Hematopoietic multipotent progenitor cell (in vitro differentiated cells): ENCODE measurements around the gene LTBP2. TPM values are rescaled to one million over a fixed set of nuclear protein-coding genes. Genes with fewer than 3 reads are reported as not detected.
A peak's percentile ranks its signal among the peaks of the same experiment; 100 is the strongest.

Source experiments
- DNase-seq, 3 donors: peaks; one replicate each; pipeline ENCODE4 v3.0.0-alpha.2; 2011 to 2015; ENCODE audit warnings: low read depth in 2 of 3, low spot score in 2 of 3
- total RNA-seq: library from RNA; depleted of rRNA; stranded (reverse); fragments of >200 nt; gene quantifications from one replicate; pipeline ENCODE4 v1.2.3, GENCODE V29; 2012

The LTBP2 gene
- total RNA-seq, 1 donor, result 0.27 TPM

DNA sequence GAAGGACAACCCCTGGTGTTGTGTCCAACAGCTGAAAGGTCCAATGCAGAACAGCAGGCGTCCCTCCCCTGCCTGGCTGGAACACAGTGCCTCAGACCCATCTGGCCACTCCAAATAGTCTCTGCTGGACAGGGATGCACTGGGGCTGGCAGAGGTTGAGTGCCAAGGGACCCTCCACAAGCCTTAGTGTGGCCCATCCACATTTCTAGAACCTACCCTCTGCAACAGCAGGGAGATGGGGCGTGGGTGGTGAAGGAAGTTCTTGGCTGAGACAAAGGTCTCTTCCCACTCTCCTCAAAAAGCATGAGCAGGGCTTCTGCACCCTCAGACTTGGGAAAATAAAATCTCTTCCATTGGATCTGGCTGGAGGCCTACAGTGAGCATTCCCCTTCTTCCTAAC is 36.5 kb downstream of the LTBP2 start:
- no peak for DNase-seq

DNA sequence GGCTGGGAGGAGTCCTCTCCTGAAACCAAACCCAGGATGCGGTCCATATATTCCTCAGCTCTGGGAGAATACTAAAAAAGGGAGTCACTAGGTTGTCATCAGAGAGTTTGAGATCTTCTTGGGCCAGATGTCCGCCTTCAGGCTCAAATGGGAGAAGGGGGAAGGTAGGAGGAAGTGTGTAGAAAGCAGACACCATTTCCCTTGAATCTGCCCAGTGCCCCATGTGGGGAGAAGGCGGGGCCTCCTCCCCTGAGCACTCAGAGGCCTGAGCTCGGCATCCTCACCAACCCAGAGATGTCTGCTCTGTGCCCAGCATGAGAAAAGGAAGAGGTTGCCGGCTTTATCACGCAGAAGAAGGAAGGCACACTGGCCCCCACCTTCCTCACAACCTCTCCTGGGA is 37.3 kb downstream of the LTBP2 start:
- no peak for DNase-seq

DNA sequence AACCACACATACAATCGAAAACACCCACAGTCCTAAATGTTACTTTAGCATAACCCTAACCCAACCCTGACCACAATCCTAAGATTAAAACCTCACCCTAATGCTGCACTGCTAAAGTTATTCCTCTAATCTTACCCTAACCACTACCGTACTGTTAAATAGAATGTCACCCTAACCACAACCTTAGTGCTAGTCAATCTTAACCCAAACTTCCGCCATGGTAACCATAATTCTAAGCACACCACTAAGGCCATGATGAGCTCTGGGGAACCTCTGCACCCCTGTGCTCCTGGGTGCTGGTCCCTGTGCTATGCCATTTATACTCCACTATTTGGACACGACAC is 38.0 kb downstream of the LTBP2 start:
- DNase-seq, result no peak

DNA sequence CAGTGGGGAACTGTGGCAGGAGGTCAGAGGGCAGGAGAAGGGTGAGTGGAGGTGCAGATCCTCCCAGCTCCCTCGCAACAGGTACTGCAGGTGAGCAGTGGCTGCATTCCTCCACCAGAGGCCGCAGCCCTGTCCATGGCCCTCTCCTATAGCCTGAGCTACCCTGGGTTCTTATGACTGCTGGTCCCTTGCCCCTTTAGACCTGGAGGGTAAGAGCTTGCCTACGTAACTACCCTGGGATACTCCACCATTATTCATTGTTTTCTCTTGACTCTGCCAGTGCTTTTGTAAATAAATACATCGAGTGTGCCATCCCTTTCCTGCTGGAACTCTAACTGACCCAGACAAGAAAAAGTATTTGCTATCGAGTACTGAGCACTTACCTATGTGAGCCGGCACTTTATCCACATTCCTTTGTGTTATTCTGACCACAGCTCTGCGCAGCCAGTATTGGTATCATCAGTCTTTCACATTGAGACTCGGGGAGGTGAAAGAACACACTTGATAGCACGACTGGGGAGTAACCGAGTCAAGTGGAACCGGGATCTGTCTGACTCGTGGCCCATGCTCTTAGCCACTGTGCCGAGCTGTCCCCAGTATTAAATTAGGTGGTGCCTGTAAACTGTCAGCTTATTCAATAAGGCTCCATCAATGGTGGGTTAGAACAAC is 38.5 kb downstream of the LTBP2 start:
- DNase-seq, result no peak

DNA sequence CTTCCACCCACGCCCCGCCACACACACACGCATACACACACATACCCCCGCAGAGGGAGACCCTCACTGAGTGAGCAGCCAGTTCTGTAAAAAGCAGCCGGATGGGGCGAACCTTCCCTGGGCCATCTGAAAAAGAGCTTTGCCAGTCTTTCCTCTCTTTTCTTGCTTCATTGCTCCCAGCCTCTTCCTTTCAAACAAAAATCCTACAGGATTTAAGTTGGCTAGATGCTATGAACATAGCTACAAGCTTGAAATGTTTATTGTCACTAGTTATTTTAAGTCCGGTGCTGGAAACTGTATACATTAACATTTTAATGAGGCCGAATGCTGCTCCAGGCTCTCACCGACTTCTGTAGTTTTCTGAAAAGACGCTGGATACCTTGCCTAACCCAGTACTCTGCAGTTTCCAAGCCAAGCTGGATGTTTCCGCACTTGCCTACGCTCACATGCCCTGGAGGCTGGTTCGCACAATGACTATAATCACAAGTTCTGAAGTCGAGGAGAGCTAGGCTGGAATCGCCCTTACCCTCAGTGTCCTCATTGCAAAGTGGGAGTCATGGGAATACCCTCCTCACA is 39.2 kb downstream of the LTBP2 start:
- DNase-seq, result no peak

DNA sequence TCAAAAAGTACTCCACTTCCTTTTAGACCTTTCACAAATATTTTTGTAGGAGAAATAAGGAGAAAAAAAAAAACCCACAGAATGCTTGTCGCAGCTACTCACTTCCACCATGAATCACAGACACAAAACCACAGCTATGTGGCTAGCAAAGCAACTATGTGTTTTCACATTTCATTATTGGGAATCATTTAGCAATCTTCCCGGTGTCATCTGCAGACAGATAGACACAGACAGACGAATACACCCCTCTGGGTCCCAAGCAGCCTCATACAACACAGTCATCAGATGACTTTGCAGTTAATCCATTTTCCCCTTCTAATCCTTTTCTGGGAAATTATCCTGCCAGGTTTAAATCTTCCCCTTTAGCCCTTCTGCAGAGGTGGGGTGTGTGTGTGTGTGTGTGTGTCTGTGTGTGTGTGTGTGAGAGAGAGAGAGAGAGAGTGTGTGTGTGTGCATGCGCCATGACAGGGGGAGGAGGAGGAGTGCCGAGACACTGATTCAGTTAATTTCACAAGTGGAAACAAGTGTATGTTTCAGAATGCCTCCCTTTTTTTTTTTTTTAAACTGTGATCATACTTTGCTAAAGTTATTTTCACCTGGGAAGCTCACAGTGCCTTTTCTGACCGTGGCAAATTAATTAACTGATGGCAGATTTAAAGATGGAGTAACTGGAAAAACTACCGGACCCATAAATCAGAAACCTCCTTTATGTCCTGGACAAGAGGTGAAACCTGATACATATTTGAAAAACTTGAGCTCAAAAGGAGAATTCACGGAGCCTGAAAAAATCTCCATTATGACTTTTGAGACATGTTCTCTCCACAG is 39.9 kb downstream of the LTBP2 start:
- DNase-seq, result peak in 2 of 3 donors; percentile 42 to 57

DNA sequence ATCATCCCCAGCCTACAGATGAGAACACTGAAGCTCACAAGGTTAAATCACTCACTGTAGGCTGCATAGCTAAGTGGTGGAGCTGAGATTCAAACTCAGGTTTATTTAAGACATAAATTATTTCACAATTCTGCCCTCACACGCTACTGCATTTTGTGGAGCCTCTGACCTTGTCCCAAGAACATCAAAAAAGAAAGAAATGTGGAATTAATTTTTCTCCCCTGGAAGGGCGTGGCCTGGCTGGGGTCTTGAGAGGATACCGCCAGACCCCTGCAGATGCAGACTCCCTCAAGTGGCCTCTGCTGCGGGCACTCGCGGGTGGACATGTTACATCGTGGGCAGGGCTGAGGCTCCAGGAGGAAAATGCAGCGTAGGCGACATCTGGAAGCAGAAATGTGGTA is 40.6 kb downstream of the LTBP2 start:
- no peak for DNase-seq

DNA sequence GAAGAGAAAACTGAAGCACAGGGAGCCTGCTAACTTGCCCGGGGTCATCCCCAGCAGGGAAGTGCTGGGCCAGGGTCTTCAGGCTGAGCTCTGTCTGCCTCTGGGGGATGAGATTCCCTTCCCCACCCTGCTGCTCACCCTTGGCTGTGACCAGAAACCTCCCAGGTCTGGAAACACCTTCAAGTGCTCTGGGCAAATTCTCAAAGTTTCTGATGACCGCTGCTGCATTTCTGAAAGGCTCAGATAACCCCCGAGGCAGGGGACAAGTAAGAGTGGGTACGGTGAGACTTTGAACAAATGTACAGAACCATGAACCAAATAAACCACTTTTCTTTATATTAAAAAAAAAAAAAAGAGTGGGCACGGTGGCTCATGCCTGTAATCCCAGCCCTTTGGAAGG is 41.3 kb downstream of the LTBP2 start:
- no peak for DNase-seq

DNA sequence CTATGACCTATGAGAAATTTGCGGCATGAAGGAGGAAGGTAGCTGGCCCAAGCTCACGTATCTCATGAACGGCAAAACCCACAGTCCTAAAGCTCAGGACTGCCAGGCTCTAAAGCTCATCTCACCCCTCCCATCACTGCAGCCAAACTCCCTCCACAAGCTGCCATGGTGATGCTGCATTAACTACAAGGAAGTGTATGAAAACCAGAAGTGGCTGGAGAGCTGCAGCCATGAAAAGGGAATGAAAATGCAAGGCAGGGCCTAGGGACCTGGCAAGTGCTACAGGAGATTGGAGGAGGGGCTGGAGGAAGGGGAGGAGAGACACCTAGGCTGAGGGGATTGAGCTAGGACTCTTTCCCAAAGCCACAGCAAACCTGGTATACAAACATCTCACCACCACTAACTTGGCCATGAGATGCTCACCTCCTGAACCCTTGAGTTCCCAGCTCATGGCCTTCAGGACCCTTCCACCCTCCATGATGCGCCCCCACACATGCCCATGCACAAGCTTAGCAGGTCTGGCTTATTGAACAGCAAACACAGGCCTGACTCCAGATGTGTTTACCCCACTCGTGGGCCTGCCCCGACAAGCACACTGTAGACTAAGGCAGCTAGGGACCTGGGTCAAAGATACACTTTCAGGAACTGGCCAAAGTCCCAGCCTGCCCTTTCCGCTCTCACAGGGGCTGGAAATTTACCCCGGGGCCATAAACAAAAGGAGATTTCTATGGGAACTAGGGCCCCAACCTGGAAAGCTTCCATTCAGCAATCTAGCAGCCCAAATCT is 42.0 kb downstream of the LTBP2 start:
- DNase-seq, result no peak

DNA sequence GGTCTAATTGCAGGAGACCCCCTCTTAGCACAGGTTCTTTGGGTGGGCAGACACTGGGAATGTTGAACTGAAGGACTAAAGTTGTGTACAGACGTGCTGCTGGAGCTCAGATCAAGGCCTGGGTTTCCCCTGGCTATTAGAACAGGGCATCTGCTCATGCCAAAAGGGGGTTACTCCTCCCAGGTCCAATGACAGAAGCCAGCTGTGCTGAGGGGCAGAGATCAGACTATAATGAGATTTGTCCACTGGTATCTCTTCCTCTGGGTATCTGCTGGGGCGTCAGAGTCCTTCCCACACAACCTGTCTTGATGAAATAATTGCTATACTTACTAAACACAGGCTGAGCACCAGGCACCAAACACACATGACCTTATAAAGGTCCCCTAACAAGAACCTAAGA is 42.6 kb downstream of the LTBP2 start:
- DNase-seq, result no peak

DNA sequence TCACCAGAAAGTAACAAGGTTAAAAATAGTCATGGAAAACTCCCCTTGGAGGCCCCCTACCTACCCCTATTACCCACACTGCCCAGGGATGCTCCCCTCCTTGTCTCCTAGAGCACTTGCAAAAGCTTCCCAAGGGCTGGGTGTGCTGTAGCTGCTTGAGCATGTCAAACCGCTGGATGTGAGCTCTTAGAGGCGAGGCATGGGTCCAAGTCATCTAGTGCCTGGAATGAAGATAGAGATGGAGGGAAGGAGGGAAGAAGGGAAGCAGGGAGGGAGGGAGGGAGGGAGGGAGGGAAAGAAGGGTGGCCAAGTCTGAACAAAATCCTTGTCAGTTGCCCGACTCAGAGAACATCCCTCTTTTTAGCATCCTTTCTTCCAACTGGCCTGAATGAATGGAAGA is 43.1 kb downstream of the LTBP2 start:
- no peak for DNase-seq

DNA sequence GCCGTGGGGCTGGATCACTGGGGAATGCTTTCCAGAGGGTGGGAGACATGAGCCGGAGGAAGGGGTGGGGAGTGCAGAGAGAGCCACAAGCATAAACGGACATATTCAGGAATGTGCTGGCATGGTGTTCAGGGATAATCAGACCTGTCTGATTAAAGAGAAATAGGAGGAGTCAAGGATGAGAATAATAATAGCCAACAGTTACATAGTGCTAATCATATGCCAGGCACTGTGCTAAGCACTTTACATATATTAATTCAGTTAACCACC is 43.7 kb downstream of the LTBP2 start:
- DNase-seq, result no peak

DNA sequence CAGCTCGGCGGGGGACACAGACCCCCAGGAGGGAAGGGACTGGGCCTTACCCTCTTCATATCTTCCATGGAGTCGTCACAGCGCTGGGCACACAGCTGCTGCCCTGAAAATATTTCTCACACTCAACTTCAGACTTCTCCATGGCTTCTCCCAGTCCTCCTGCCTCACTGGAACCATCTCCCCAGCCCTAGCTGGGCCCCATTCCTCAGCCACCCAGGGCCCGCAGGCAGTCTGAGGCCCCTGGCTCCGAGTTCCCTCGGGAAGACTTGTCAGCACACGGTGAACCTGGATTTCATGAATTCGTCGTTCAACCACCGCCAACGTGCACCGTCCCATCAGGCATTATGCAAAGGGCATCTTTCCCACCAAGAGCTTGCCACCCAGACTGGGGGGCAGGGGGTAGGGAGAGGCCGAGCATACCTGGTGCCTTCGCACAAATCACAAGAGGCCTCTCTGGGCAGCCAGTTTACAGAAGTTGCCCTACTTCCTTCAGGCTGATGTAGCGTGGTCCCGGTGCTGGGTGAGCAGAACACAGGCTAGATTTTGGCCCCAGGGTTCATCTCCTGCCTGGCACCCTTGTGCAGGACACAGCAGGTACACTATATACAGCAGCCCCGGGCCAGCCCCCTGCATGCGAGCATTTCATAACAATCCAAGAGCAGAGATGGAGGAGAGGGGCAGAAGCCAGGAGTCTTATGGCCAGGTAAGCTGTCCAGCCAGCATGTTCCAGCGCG is 44.2 kb downstream of the LTBP2 start:
- no peak for DNase-seq

DNA sequence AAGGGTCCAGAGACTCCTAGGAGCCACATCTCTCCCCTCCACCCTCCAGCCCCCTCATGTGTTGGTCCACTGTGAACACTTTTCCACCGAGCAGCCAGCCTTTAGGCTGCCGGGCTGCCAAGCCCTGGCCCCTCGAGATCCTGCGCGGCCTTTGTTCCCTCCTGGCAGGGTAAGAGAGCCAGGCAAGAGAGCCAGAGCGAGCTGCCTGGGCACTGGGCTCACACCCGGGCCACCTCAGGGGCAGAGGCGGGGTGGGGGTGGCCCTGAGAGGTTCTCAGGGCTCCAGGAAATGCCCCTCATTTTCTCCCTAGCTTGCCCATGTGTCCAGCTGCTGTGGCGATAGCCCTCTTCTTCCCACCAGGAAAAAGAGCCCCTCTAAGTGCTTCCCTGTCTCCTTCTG is 44.8 kb downstream of the LTBP2 start:
- no peak for DNase-seq

DNA sequence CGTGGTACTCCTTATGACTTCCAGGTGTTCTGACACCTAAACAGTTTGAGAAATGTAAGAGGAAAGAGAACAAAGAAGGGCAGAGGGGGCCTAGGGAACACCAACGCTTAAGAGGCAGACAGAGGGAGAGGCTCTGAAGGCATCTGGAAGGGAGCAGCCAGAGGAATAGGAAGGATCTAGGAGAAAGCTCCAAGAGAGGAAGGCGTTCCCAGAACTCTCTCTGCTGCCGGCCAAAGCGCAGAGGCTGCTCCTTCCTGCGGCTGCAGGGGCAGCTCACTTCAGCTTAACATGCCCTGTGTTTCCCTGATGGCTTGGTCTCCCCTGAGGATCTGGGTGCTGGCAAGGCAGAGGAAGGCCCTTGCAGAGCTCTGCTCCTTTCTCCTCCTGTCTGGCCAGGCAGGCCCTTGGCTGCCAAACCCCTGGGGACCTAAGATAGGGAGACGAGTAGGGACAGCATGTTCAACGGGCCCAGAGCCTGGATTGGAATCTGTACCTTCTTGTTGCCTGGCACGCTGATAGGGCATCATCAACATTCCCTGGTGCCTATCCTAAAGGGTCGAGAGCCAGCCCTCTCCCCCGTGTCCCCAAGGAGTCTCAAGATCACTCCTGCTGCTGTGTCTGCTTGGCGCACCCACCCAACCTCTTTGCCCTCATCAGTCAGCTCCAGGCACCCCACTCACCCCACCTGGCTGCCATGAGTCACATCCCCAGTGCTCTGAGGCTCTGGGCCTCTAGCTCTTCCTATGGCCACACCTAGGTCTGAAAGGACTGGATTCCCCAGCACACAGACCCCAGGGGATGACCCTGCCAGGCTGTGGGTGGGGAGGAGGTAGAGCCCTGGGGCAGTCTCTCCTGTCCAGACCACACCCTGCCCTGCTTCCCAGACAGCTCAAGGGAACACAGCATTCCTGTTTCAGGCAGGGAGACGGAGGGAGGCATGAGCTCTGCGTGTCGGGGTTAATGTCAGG is 45.6 kb downstream of the LTBP2 start:
- no peak for DNase-seq

DNA sequence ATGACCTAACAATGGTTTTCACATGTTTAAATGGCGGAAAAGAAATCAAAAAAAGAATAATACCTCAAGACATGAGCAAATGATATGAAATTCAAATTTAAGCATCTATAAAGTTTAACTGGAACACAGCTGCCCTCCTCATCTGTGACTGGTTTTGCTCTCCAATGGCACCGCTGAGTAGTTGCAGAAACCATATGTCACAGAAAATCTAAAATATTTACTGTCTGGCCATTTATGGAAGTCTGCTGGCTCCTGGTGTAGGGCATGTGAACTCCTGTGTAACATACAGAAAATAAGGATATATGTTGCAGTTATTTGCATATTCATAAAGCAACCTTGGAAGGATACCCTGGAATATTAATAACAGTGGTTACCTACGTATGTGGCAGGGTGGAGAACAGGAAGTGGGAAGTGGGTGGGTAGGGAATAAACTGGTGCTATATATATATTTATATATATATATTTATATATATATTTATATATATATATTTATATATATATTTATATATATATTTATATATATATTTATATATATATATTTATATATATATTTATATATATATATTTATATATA is 48.4 kb downstream of the LTBP2 start:
- DNase-seq, result no peak

DNA sequence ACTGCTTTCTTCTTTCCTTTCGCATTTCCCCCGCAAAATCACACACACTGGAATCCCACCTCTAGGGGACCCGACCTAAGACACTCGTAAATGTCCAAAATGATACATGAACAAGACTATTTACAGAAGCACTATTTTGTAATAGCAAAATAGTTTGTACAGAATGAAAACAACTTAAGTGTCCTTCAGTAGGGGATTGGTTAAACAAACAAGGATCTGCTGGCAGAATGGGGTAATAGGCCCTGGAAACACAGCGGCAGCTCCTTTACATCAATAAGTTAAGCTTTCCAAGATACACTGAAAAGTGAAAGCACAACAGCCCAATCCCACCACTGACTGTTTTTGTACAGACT is 48.8 kb downstream of the LTBP2 start:
- no peak for DNase-seq

DNA sequence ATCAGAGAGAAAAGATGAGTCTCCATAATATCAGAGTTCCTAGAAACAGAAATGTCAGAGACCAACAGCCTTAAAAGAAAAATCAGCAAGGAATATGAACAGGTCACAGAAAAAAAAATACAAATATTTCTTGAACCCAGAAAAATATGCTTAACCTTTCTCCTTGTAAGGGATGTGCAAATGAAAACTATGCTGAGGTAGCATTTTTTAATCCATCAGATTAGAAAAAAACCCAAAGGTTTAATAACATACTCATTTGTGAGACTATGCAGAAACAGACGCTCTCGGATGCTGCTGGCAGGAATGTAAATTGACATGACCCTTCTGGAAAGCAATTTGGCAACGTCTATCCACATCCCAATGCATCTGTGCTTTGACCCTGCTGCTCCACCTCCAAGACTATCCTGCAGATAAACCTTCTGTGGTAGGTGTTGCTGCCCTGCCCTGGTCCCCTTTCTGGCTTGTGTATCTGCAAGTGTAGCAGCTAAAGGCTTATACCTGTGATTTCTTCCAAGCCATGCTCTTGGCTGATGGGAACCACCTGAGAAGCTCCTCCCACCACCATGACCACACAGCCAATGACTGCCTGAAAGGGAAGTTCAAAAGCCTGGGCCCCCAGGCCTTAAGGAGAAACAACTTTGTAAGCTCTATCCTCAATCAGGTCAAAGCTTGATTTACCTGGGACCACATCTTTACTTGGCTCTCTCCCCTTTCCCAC is 49.4 kb downstream of the LTBP2 start:
- no peak for DNase-seq

DNA sequence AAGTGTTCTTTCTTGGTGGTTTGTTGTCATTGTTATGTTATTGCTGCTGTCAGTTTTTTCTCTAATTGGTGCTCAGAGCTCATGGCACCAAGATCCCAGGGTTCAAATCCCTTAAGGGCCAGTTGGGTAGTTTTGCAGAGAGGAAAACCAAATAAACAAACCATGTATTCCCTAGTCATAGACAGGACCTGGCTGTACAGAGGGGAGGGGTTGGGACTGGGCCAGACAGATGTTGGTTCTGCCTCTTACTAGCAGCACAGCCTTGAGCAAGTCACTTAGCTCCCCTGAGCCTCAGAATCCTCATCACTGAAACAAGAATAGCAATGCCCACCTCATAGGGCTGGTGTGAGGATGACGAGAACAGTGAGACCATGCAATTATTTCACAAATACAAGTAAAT is 53.4 kb downstream of the LTBP2 start:
- no peak for DNase-seq
